ENCODE results near the gene MSI2.
A peak's percentile ranks its signal among the peaks of the same experiment; 100 is the strongest.

The MSI2 gene

DNA sequence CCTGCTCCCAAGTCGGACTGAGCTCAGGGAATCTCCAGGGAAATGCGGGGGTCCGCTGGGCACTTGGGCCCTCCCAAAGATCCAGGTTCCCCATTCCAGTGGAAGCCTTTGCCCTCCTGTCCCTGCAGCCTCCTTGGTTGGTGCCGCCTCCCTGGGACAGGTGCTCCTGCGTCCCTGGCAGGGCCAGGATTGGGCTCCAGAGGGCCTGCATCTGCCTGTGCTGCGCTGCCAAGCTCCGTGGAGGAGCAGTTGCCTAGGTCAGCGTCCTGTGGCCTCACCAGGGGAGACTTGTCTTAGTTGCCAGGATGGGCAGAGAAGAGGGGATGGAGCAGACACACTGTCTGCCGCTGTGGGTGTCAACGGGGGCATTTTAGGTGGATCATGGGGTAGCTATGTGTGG lies 67.1 kb downstream of the MSI2 start:
- DNase-seq, result no peak

DNA sequence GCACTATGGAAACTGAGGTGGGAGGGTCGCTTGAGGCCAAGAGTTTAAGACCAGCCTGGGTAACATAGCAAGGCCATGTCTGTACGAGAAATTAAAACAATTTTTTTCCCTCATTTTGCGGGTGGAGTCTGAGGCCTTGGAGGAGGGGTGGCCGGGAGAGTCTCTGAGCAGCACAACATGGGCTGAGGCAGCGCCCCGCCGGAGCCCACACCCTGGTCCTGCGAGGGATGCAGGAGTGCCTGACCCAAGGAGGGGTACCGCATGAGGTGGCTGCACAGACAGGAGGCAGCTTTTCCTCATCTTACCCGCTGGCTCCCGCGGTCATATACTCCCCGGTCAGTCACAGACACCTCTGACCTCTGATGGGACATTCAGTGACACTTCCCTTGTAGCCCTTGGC lies 67.7 kb downstream of the MSI2 start:
- DNase-seq, result no peak

DNA sequence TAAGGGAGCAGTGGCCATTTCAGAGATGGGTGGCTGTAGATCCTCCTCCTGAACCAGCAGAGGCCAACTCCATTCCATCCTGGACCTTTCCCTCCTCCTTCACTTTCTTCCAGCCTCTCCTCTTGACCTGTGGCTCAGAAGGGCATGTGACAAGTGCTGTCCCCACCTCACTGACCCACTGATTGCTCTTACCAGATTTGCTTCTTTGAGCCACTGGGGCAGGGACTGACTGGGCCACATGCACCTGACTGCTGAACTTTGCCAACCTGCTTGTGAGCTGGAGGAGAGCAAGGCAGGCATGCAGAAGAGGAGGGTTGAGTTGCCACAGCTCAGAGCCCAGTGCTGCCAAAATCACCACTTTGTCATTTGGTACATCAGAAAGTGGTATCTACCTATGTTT lies 68.3 kb downstream of the MSI2 start:
- DNase-seq, result no peak

DNA sequence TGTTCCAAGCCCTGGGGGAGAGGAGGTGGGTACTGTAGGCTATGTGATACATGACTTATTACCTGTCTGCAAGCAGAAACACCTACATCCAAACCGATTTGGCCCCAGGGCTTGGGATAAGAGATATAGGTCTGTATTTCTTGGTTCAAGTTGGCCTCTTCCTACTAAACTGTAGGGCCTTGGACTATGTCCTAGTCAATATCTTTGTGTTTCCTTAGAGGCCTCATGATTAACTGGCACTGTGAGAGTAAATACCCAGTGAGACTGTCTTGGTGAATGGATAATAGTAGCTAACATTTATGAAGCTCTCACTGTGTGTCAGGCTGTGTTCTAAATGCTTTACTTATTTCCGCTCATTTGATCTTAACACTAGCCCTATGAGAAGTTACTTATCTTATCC lies 70.0 kb downstream of the MSI2 start:
- DNase-seq, result no peak

DNA sequence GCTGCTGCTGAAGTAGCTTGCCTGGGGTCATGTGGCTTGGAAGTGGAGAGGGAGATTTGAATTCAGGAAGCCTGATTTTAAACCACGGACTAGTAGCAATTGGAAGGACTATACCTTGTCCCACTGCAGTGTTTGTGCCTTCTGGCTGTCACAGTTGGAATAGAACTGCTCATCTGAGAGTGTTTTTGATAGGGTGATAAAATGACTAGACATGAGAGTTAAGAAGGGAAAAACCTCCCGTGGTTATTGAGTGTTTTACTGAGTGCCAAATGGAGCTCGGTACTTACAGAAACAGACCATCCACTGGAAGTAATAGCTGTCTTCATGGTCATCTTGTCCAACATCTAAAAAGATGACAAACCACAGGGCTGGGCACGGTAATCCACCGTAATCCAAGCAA lies 70.4 kb downstream of the MSI2 start:
- no peak for DNase-seq

- DNase-seq, result no peak
These were observed 71.0 kb downstream of the MSI2 start for GRCh38 chr17:57327176-57327970.

DNA sequence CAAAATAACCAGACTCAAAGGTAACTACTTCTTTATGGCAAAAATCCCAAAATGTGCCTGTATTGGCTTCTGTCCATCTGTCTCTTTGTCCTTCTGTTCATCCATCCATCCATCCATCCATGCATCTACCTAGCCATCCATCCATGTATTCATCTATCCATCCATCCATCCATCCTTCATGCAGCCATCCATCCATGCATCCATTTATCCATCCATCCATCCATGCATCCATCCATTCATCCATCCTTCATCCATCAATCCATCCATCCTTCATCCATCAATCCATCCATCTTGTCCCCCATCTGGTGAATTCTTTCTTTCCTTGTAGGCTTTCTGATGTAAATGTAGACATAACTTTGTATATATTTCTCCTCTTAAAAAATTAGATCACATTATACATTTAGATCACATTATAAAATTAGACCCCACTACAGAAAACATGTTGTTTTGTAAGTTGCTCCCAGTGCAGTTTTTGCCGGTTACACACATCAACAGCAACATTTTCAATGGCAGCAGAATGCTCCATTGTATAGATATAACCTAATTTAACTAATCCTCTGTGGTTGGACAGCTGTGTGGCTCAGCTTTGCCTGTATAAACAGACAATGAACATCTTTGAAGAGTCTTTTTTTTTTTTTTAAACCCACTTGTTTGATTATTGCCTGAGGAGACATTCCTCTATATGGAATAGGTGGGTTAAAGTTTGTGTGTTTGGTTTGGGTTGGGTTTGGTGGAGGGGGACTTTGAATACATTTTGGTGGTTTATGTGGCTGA lies 72.0 kb downstream of the MSI2 start:
- no peak for DNase-seq

DNA sequence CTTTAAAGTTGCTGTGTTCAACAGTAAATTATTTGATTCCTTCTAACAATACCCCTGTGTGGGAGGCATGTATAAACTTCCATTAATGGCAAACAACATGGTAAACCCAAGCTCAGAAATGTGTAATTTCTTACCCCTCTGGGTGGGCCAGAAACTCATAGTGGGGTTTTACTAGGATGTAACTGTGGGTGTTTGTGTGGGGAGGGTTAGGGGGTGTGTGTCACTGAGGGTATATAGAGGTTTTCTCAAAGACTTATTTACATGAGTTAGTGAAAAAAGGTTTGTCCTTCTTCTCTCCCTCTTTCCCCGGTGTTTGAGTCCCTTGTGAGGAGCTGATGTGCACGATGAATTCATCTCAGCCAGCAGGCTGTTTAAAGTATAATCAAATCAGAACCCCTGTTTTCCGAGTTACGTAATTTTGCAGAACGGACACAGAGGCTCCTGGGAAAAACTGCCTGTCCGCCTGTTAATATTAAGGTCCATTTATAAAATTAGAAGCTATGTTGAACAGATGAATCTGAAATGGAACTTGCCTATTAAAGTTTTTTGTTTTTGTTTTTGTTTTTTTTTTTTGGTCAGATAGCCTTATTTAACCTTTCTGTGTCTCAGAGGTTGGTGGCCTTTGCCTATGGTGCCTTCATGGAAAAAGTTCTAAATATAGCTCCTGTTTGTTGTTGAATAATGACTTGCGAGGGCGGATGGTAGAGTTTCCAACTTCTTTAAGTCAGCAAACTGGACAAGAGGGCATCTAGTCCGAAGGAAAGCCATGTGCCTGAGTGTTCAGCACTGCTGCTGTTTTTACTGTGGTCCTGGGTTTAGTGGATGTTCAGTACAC lies 73.3 kb downstream of the MSI2 start:
- no peak for DNase-seq

- DNase-seq, result no peak
These were observed 74.3 kb downstream of the MSI2 start for GRCh38 chr17:57330587-57330986.

DNA sequence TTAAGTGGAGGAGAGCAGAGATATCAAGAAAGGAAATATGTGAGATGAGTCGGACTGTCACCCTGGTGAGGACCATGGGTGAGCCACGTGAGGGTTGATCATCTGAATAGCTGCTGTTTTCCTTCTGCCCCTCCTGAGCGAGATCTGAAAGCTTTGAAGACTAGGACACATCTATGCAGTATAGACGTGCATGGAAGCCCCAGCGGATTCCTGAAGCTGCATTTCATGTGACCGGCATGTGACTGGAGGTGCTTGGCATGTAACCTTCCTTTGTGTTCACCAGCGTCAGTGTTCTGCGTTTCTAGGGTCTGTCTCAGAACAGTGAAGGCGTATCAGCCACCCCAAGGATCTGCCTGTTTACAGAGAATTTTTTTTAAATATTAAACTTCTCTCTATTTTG lies 75.1 kb downstream of the MSI2 start:
- DNase-seq, result no peak

DNA sequence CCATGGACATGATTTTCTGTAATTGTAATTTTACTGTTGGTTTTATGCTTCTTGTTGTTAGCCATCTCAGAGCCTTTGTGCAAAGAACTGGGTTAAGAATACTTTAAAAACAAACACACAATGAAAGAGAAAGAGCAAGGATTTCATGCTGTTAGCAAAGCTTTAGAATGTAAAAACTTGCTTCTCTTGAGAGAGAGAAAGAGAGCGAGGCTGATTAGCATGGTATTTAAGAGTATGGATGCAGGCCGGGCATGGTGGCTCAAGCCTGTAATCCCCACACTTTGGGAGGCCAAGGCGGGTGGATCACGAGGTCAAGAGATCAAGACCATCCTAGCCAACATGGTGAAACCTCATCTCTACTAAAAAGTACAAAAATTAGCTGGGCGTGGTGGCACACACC lies 76.2 kb downstream of the MSI2 start:
- no peak for DNase-seq

DNA sequence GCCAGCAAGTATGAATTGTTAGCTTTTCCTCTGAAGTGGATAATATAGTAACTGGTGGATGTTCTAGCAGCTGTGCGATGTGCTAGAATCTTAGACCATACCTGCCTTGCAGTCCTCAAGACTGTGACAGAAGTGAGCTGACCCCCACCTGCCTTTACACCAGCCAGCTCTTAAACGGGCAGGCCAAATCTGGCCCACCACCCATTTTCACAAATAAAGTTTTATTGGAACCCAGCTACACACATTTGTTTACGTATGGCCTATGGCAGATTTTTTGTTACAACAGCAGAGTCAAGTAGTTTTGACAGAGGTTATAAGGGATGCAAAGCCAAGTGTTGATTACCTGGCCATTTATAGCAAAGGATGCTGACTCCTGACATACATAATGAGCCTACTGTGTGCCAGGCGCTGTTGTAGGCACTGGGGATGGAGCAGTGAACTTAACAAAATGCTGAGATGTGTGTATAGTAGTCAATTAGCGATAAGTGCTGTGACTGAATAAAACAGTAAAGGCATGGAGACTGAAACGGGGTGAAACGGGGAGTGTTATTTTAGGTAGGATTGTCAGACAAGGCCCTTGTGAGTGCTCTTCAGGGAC lies 79.0 kb downstream of the MSI2 start:
- DNase-seq, result no peak

GRCh38 chr17:57337390-57337789 lies 81.1 kb downstream of the MSI2 start:
- DNase-seq, result peak; percentile 77

GRCh38 chr17:57338257-57338914 lies 82.1 kb downstream of the MSI2 start:
- no peak for DNase-seq

DNA sequence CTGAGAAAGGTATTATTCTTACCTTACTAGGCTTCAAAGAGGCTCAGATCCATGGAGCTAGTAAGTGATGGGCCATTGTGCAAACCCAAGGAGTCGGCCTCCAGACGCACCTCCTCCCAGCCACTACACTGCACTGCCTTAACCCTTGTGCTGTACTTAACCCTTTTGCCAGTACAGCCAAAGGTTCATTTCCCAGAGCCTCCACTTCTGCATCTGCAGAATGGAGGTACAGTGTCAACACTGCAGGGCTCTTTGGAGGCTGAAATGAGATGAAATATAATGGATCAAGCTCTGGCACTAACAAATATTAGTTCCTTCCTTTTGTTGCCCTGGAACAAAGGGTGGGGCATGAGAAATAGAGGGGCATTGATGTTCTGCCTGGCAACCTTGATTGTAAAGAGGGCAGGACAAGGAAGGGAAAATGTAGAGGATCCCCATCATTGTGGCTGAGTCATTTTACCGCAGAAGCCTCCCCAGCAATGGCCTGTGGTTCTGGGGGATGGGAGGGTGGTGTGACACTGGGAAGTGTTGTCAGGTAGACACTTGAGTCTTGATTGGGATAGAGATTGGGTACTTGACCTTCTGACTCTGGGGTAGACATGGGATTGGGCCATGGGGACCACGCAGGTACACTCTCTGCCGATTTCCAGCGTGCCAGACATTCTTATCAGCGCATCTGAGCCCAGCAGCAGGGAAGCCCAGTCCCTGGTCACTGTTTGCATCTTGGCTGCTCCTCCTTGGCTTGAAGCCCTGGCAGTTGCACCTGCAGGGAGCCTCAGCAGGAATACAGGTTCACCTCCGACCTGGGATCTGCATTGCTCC lies 84.0 kb downstream of the MSI2 start:
- DNase-seq, result no peak

GRCh38 chr17:57341611-57342540 lies 85.6 kb downstream of the MSI2 start:
- DNase-seq, result no peak

DNA sequence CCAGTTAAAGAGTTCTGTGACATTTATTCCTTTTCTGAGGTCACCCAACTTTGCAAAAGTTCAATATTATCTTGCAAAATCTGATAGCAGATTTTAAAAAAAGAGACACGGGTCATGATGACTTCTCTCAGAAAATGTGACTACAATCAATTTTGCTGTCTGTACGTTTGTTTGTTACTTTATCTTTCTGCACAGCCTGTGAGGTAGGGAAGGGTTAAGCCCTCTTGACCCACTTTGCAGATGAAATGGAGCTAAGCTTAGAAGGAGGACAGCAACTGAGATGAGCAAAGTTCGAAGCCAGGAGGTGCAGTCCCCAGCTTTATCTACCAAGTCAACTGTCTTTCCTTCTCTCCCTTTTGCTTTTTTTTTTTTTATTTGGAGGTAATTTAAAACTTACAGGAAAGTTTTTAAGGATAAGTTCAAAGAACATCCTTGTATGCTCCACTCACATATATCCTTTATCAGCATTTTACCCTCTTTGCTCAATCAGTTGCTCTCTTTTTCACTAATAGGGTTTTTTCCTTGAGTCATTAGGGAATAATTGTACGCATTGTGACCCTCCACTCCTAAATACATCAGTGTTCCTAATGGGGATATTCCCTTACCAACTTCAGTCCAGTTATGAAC lies 86.8 kb downstream of the MSI2 start:
- no peak for DNase-seq

GRCh38 chr17:57343717-57344116 lies 87.4 kb downstream of the MSI2 start:
- DNase-seq, result no peak

DNA sequence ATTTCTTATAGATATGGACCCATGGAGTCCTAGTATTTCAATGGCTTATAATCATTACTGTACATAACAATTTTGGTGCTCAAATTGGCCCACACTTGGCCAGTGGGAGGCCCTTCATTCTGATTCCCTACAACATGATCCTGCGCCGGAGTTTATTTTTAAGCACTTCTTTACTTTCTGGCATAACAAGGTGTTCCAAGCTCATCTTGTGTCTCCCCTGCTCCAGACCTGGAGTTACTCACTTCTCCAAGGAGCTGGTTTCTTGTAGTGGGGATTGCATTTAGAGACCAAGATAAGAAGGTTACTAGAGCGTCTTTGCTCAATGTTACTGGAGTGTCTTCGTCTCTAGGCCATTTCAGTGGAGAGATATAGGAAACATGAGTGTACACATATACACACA lies 87.9 kb downstream of the MSI2 start:
- no peak for DNase-seq

Data from NCI-H1105 treated with DMSO at 0.1 percent for 48 hours (cell line).